Measurements from ENCODE around the gene NOVA2.

NOVA2 gene

GRCh38 chr19:45959517-45960025, 14.1 kb downstream of the NOVA2 start:
- DNase-seq: no peak

GRCh38 chr19:45958769-45959516, 14.7 kb downstream of the NOVA2 start:
- DNase-seq: no peak

GRCh38 chr19:45958320-45958719, 15.3 kb downstream of the NOVA2 start:
- no peak for DNase-seq

GRCh38 chr19:45955905-45956608, 17.6 kb downstream of the NOVA2 start:
- no peak for DNase-seq

- no peak for DNase-seq
Measured at GRCh38 chr19:45954156-45954555, 19.5 kb downstream of the NOVA2 start.

- no peak for DNase-seq
Measured at GRCh38 chr19:45953676-45954075, 20.0 kb downstream of the NOVA2 start.

- DNase-seq: peak; percentile 64
Measured at GRCh38 chr19:45952686-45953505, 20.8 kb downstream of the NOVA2 start.

GRCh38 chr19:45952341-45952685, 21.4 kb downstream of the NOVA2 start:
- DNase-seq: no peak

- DNase-seq: no peak
Measured at GRCh38 chr19:45947926-45948325, 25.7 kb downstream of the NOVA2 start.

- no peak for DNase-seq
Measured at GRCh38 chr19:45940515-45940805, 33.2 kb downstream of the NOVA2 start.

GRCh38 chr19:45939792-45940514, 33.7 kb downstream of the NOVA2 start:
- no peak for DNase-seq

GRCh38 chr19:45938733-45939319, 34.8 kb downstream of the NOVA2 start:
- DNase-seq: no peak

GRCh38 chr19:45935267-45935666, 38.4 kb downstream of the NOVA2 start:
- DNase-seq: no peak

- no peak for DNase-seq
Measured at GRCh38 chr19:45934551-45935230, 39.0 kb downstream of the NOVA2 start.

GRCh38 chr19:45933759-45934158, 39.9 kb downstream of the NOVA2 start:
- no peak for DNase-seq

GRCh38 chr19:45931055-45931454, 42.6 kb downstream of the NOVA2 start:
- no peak for DNase-seq

GRCh38 chr19:45929247-45929646, 44.4 kb downstream of the NOVA2 start:
- no peak for DNase-seq

- peak; percentile 91 for DNase-seq
Measured at GRCh38 chr19:45927565-45928261, 46.0 kb downstream of the NOVA2 start.

- DNase-seq: no peak
Measured at GRCh38 chr19:45924891-45925447, 48.7 kb downstream of the NOVA2 start.

GRCh38 chr19:45922281-45922680, 51.4 kb downstream of the NOVA2 start:
- DNase-seq: peak; percentile 37

GRCh38 chr19:45920458-45920857, 53.2 kb downstream of the NOVA2 start:
- DNase-seq: no peak

All from hematopoietic multipotent progenitor cell treated with erythropoietin and hydrocortisone succinate and interleukin-3 and kit ligand, for 8 days (in vitro differentiated cells).